ENCODE data around the gene PNPO. TPM values are rescaled to one million over a fixed set of nuclear protein-coding genes. Genes with fewer than 3 reads are reported as not detected.

The PNPO gene
- total RNA-seq, 2 donors from 2014 or later = 37.3 to 55.2 TPM

DNA sequence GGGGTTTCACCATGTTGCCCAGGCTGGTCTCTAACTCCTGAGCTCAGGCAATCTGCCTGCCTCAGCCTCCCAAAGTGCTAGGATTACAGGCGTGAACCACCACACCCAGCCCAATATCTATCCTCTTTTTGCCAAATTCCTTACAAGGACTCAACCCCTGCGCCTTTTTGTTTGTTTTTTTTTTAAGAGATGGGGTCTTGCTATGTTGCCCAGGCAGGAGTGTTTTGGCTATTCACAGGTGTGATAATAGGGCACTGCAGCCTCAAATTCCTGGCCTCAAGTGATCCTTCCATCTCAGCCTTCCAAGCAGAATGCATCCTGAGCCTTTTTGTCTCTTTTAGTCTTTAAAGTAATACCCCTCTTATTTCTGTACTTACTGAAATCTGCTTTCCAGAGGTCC is 28.3 kb upstream of the PNPO start:
- no peak for DNase-seq (ENCODE audit: low spot score)
- H3K36me3 ChIP-seq = no peaks in the 10 kb centered on the region
- H3K27ac ChIP-seq = no peak overlapping the region
- no peaks in the 10 kb centered on the region for H3K9me3 ChIP-seq
- TF ChIP-seq, protein P1, sequence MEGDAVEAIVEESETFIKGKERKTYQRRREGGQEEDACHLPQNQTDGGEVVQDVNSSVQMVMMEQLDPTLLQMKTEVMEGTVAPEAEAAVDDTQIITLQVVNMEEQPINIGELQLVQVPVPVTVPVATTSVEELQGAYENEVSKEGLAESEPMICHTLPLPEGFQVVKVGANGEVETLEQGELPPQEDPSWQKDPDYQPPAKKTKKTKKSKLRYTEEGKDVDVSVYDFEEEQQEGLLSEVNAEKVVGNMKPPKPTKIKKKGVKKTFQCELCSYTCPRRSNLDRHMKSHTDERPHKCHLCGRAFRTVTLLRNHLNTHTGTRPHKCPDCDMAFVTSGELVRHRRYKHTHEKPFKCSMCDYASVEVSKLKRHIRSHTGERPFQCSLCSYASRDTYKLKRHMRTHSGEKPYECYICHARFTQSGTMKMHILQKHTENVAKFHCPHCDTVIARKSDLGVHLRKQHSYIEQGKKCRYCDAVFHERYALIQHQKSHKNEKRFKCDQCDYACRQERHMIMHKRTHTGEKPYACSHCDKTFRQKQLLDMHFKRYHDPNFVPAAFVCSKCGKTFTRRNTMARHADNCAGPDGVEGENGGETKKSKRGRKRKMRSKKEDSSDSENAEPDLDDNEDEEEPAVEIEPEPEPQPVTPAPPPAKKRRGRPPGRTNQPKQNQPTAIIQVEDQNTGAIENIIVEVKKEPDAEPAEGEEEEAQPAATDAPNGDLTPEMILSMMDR (IDR thresholded peaks at IDR 0.05) = no peak
- TF ChIP-seq POLR2A (IDR thresholded peaks at IDR 0.05) (no peak), POLR2AphosphoS5 (IDR thresholded peaks at IDR 0.05) (no peak)
- H3K27me3 ChIP-seq (replicated peaks; ENCODE audit: insufficient read depth) = no peaks in the 10 kb centered on the region
- intact Hi-C loops (cut with DNase I) = no loop called here
- 92% methylated on average over 2 of the region's 2 CpGs for WGBS
- H3K4me3 ChIP-seq = no peak overlapping the region
- H3K4me1 ChIP-seq (replicated peaks) = no peaks in the 10 kb centered on the region

DNA sequence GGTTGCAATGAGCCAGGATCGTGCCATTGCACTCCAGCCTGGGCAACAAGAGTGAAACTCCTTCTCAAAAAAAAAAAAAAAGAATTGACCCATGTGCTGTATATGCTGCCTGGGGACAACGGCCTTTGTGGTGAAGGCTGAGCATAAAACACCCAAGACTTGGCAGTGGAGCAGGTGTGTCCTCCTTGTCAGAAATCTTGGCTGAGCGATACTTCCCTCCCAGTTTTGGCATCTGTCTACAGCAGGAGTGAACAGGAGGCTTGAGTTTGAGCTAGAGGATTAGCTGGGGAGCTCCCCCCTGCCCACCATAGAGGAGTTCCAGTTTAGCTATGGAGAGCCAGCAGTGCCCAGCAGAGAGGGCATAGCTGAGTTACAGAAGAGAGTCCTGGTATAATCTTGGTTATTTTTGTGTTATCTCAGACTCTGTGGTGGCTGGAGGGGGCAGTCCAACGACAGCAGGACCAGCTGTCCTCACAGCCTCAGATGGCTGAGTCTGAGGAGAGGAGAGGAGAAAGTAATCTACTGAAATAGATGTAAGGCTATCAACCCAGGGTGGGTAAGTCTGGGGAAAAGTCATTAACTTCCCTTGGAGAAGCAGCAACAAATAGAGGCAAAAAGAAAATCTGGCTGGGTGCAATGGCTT is 26.9 kb upstream of the PNPO start:
- H3K9me3 ChIP-seq = no peaks in the 10 kb centered on the region
- H3K4me3 ChIP-seq = no peak overlapping the region
- H3K4me1 ChIP-seq (replicated peaks) = no peaks in the 10 kb centered on the region
- WGBS = 40% methylated on average over 4 of the region's 4 CpGs
- TF ChIP-seq POLR2A (IDR thresholded peaks at IDR 0.05) (no peak), POLR2AphosphoS5 (IDR thresholded peaks at IDR 0.05) (peak; percentile 38)
- no peaks in the 10 kb centered on the region for H3K27me3 ChIP-seq (replicated peaks; ENCODE audit: insufficient read depth)
- intact Hi-C loops (cut with DNase I) = no loop called here
- no peaks in the 10 kb centered on the region for H3K36me3 ChIP-seq
- H3K27ac ChIP-seq = peak overlapping the region in 1 of 2 donors; percentile 20
- DNase-seq (ENCODE audit: low spot score) = peak; percentile 49

DNA sequence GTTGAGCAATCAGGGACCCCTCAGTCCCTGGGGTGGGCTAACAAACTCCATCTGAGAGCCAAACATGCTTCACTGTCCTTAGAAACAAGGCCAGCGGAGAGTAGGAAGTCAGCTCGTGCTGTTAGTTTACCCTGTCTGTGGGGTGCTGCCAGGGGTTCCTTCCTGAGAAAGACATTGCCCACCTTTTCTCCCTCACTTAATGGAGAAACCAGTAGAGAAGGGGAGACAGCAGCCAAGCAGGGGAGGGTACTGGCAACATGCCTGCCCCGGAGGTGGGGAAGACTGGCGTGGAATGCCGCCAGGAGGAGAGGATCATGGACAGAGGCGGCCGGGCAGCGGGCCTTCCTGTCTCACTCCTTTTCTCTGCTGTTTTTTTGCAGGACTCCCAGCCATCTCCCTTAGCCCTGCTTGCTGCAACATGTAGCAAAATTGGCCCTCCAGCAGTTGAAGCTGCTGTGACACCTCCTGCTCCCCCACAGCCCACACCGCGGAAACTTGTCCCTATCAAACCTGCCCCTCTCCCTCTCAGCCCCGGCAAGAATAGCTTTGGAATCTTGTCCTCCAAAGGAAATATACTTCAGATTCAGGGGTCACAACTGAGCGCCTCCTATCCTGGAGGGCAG is 25.5 kb upstream of the PNPO start:
- Histone ChIP-seq H3K4me3 (no peak overlapping the region), H3K27me3 (replicated peaks; ENCODE audit: insufficient read depth) (no peaks in the 10 kb centered on the region), H3K9me3 (no peaks in the 10 kb centered on the region), H3K27ac (peak overlapping the region; percentile 51 to 66), H3K36me3 (no peaks in the 10 kb centered on the region), H3K4me1 (replicated peaks) (no peaks in the 10 kb centered on the region)
- DNase-seq (ENCODE audit: low spot score) = peak; percentile 41
- intact Hi-C loops (cut with DNase I) = no loop called here
- WGBS = 33% methylated on average over 12 of the region's 12 CpGs
- no peak for TF ChIP-seq POLR2A (IDR thresholded peaks at IDR 0.05)
- TF ChIP-seq POLR2AphosphoS5 (IDR thresholded peaks at IDR 0.05) = peak; percentile 30

DNA sequence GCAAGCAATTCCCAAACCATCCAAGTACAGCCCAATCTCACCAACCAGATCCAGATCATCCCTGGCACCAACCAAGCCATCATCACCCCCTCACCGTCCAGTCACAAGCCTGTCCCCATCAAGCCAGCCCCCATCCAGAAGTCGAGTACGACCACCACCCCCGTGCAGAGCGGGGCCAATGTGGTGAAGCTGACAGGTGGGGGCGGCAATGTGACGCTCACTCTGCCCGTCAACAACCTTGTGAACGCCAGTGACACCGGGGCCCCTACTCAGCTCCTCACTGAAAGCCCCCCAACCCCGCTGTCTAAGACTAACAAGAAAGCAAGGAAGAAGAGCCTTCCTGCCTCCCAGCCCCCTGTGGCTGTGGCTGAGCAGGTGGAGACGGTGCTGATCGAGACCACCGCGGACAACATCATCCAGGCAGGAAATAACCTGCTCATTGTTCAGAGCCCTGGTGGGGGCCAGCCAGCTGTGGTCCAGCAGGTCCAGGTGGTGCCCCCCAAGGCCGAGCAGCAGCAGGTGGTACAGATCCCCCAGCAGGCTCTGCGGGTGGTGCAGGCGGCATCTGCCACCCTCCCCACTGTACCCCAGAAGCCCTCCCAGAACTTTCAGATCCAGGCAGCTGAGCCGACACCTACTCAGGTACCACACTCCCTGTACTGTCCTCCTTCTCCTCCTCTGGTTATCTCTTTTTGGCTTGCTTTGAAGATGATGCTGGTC is 24.7 kb upstream of the PNPO start:
- no peaks in the 10 kb centered on the region for H3K36me3 ChIP-seq
- H3K4me3 ChIP-seq = no peak overlapping the region
- WGBS = 86% methylated on average over 19 of the region's 19 CpGs
- intact Hi-C loops (cut with DNase I) = no loop called here
- no peaks in the 10 kb centered on the region for H3K4me1 ChIP-seq (replicated peaks)
- no peak for DNase-seq (ENCODE audit: low spot score)
- no peaks in the 10 kb centered on the region for H3K9me3 ChIP-seq
- H3K27me3 ChIP-seq (replicated peaks; ENCODE audit: insufficient read depth) = no peaks in the 10 kb centered on the region
- H3K27ac ChIP-seq = peak overlapping the region in 1 of 2 donors; percentile 66
- TF ChIP-seq POLR2A (IDR thresholded peaks at IDR 0.05) = no peak
- TF ChIP-seq, protein P1 (IDR thresholded peaks at IDR 0.05) = no peak
- TF ChIP-seq POLR2AphosphoS5 (IDR thresholded peaks at IDR 0.05) = no peak

DNA sequence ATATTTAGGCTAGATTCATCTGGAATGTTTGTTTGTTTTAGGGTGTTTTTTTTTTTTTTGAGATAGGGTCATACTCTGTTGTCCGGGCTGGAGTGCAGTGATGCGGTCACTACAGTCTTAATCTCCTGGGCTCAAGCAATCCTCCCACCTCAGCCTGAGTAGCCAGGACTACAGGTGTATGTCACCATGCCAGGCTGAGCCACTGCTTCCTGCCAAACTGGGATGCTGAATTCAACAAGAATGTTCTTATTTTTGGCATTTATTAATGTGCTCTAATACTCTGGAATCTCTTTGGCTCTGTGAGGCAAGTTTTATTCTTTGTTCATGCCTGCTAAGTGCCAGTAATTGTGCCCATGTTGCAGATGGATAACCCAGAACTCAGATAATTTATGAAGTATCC is 23.8 kb upstream of the PNPO start:
- H3K4me3 ChIP-seq = no peak overlapping the region
- H3K4me1 ChIP-seq (replicated peaks) = no peaks in the 10 kb centered on the region
- no peaks in the 10 kb centered on the region for H3K36me3 ChIP-seq
- H3K27me3 ChIP-seq (replicated peaks; ENCODE audit: insufficient read depth) = no peaks in the 10 kb centered on the region
- DNase-seq (ENCODE audit: low spot score) = no peak
- no peak overlapping the region for H3K27ac ChIP-seq
- TF ChIP-seq, protein P1 (IDR thresholded peaks at IDR 0.05) = no peak
- TF ChIP-seq POLR2AphosphoS5 (IDR thresholded peaks at IDR 0.05) (no peak), POLR2A (IDR thresholded peaks at IDR 0.05) (no peak)
- no peaks in the 10 kb centered on the region for H3K9me3 ChIP-seq
- WGBS = 72% methylated on average over 2 of the region's 2 CpGs
- intact Hi-C loops (cut with DNase I) = no loop called here
